ENCODE results near the gene KRT2.

Gene KRT2

DNA sequence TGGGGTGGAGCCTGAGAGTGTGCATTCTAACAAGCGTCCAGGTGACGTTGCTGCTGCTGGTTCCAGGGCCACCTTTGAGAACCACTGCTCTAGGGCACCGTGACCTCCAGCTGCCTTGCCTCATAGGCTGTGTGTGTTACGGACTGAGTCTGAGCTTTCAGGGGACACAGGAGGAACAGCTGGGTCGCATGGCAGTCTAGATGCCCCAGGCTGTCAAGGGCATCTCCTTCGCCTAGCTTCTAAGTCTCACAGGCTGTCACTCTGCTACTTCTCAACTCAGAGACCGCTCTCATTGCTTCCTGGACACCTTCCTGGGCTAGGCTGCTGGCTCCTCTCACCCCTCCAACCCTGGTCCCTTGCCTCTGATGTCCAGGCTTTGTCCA is 34.6 kb downstream of the KRT2 start:
- Histone ChIP-seq H3K4me1 (no peaks in the 10 kb centered on the region), H3K4me2 (ENCODE audit: low read length) (no peak overlapping the region), H3K27me3 (ENCODE audit: control insufficient read depth, insufficient read depth, low read length) (no peaks in the 10 kb centered on the region), H3K27ac (no peak overlapping the region), H3K9ac (no peak overlapping the region), H3K9me3 (ENCODE audit: control insufficient read depth, low read length) (no peaks in the 10 kb centered on the region), H2AFZ (no peak overlapping the region), H3K4me3 (ENCODE audit: low read depth, low read length) (no peak overlapping the region), H3K36me3 (ENCODE audit: control insufficient read depth, insufficient read depth, low read length) (no peaks in the 10 kb centered on the region), H3K79me2 (no peaks in the 10 kb centered on the region)
- TF ChIP-seq, protein P1, sequence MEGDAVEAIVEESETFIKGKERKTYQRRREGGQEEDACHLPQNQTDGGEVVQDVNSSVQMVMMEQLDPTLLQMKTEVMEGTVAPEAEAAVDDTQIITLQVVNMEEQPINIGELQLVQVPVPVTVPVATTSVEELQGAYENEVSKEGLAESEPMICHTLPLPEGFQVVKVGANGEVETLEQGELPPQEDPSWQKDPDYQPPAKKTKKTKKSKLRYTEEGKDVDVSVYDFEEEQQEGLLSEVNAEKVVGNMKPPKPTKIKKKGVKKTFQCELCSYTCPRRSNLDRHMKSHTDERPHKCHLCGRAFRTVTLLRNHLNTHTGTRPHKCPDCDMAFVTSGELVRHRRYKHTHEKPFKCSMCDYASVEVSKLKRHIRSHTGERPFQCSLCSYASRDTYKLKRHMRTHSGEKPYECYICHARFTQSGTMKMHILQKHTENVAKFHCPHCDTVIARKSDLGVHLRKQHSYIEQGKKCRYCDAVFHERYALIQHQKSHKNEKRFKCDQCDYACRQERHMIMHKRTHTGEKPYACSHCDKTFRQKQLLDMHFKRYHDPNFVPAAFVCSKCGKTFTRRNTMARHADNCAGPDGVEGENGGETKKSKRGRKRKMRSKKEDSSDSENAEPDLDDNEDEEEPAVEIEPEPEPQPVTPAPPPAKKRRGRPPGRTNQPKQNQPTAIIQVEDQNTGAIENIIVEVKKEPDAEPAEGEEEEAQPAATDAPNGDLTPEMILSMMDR (IDR thresholded peaks at IDR 0.05) = no peak

DNA sequence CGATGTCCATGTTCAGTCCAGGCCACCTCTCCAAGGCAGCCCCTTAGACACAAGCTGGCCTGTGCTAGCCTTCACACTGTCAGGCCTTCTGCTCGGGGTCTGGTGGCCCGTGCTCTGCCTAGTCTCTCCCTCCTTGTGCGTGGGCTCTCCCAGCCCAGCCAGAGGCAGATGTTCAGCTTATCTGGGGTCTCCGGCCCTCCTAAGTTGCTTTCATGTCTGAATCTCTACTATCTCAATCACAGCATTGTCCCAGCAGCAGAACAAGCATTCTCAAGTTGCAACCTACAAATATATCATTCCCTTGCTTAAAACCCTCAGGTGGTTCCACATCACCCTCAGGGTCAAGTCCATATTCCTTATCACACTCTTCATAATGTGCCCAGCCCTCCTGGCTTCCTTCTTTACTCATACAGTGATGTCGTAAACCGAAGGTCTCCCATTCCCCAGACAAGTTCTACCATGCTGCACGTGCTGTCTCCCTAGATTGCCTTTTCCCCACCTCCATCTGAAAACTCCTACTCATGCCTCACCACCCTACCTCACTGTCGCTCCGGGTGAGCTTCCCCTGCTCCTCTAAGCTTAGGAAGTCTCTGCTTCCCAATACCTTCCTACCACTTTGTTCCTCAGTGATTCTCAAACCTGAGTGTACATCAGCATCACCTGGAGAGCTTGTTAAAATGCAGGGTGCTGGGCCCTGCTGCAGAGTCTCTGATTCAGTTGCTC is 35.2 kb downstream of the KRT2 start:
- H3K4me1 ChIP-seq = no peaks in the 10 kb centered on the region
- H3K27ac ChIP-seq = no peak overlapping the region
- H3K4me3 ChIP-seq (ENCODE audit: low read depth, low read length) = no peak overlapping the region
- TF ChIP-seq, protein P1 (IDR thresholded peaks at IDR 0.05) = no peak
- H3K27me3 ChIP-seq (ENCODE audit: control insufficient read depth, insufficient read depth, low read length) = no peaks in the 10 kb centered on the region
- no peak overlapping the region for H3K9ac ChIP-seq
- no peaks in the 10 kb centered on the region for H3K9me3 ChIP-seq (ENCODE audit: control insufficient read depth, low read length)
- no peak overlapping the region for H3K4me2 ChIP-seq (ENCODE audit: low read length)
- H3K36me3 ChIP-seq (ENCODE audit: control insufficient read depth, insufficient read depth, low read length) = no peaks in the 10 kb centered on the region
- no peak overlapping the region for H2AFZ ChIP-seq
- no peaks in the 10 kb centered on the region for H3K79me2 ChIP-seq

DNA sequence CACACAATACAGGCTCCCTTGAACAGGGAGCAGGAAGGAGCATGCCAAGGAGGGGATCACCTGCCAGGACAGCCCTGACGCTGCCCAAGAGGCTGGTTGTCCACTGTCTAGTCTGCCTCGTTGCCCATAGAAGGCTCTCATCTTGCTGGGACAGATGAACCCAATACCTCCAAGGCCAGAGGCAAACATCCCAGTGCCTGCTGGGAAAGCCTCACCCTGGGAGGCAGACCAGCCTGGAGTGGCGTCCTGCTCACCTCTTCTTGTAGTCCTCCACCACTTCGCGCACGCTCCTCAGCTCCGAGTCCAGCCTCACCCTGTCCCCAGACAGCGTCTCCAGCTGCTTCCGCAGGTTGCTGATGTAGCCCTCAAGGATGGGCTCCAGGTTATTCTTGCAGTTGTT is 36.1 kb downstream of the KRT2 start:
- H3K27me3 ChIP-seq (ENCODE audit: control insufficient read depth, insufficient read depth, low read length) = no peaks in the 10 kb centered on the region
- H3K4me2 ChIP-seq (ENCODE audit: low read length) = no peak overlapping the region
- no peak overlapping the region for H3K4me3 ChIP-seq (ENCODE audit: low read depth, low read length)
- no peaks in the 10 kb centered on the region for H3K36me3 ChIP-seq (ENCODE audit: control insufficient read depth, insufficient read depth, low read length)
- no peaks in the 10 kb centered on the region for H3K79me2 ChIP-seq
- no peaks in the 10 kb centered on the region for H3K9me3 ChIP-seq (ENCODE audit: control insufficient read depth, low read length)
- H3K9ac ChIP-seq = no peak overlapping the region
- no peaks in the 10 kb centered on the region for H3K4me1 ChIP-seq
- TF ChIP-seq, protein P1 (IDR thresholded peaks at IDR 0.05) = no peak
- no peak overlapping the region for H3K27ac ChIP-seq
- no peak overlapping the region for H2AFZ ChIP-seq

DNA sequence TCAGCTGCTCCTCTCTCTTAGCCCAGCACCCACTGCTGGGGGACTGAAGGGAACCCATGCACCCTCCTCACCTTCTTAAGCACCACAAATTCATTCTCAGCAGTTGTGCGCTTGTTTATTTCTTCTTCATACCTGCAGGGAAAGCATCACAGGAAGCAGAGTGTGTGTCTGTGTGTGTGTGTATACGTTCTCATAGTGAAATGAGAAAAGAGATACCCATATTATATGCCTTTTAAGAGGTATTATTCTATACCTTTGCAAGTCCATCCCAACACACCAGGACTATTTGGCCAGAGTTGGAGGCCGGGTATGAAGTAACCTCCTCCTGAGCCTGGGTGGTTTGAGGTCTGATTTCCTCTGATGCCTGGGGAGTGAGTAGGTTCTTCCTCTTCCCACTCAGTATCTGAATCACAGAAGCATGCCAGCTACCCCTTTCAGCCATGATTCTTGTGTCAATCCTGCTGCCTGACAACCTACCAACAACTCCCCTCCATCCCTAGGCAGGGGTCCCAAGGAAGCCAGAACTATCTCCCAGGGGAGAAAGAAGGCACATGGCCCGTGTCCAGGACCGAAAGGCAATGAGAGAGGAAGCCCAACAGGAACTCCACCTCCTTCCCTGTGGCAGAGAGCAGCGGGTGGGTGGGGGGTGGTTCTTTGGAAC is 36.7 kb downstream of the KRT2 start:
- H3K79me2 ChIP-seq = no peaks in the 10 kb centered on the region
- no peak overlapping the region for H3K4me3 ChIP-seq (ENCODE audit: low read depth, low read length)
- no peaks in the 10 kb centered on the region for H3K9me3 ChIP-seq (ENCODE audit: control insufficient read depth, low read length)
- H2AFZ ChIP-seq = no peak overlapping the region
- no peak overlapping the region for H3K4me2 ChIP-seq (ENCODE audit: low read length)
- H3K27ac ChIP-seq = no peak overlapping the region
- no peak overlapping the region for H3K9ac ChIP-seq
- no peaks in the 10 kb centered on the region for H3K4me1 ChIP-seq
- TF ChIP-seq, protein P1 (IDR thresholded peaks at IDR 0.05) = no peak
- no peaks in the 10 kb centered on the region for H3K27me3 ChIP-seq (ENCODE audit: control insufficient read depth, insufficient read depth, low read length)
- no peaks in the 10 kb centered on the region for H3K36me3 ChIP-seq (ENCODE audit: control insufficient read depth, insufficient read depth, low read length)
